T-helper 2 cell treated with Interferon-gamma antibody and Interleukin-4, amounts not matched to agents 100 ng/mL and 5 ng/mL, for 36 hours (primary cell): ENCODE results near the gene CRB2. TPM values are rescaled to one million over a fixed set of nuclear protein-coding genes. Genes with fewer than 3 reads are reported as not detected.

Experiments used
- intact Hi-C: fragments of 100-400 bp; cut with micrococcal nuclease; formaldehyde crosslinking; loops from one replicate; pipeline ENCODE4 v1.15.1; 2023
- total RNA-seq: library from RNA; stranded (reverse); gene quantifications from 2 replicates; pipeline ENCODE4 v1.2.3, GENCODE V29; 2022

CRB2 gene
- total RNA-seq, 1 donor from 2014 or later, result not detected

DNA sequence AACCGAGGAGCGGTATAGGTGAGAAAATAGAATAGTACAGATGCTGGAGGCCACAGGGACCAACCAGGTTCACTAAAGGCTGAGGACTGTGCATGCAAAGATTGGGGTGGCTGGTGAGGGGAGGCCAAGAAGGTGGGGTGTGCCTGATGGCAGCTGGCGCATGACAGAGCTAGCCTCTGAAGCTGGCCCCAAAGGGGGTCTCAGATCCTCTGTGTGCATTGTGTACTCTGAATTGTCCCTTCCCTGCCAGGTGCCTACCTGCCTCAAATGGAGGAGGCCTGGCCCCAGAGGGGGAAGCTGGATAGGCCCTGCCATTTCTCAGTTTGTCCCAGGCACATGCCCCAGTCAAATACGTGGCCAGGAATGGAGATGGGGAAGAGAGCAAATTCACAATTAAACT lies 63.1 kb downstream of the CRB2 start:
- intact Hi-C loops, result no loop called here

- intact Hi-C loops, result no loop called here
Measured at GRCh38 chr9:123419721-123420591, 64.0 kb downstream of the CRB2 start.

DNA sequence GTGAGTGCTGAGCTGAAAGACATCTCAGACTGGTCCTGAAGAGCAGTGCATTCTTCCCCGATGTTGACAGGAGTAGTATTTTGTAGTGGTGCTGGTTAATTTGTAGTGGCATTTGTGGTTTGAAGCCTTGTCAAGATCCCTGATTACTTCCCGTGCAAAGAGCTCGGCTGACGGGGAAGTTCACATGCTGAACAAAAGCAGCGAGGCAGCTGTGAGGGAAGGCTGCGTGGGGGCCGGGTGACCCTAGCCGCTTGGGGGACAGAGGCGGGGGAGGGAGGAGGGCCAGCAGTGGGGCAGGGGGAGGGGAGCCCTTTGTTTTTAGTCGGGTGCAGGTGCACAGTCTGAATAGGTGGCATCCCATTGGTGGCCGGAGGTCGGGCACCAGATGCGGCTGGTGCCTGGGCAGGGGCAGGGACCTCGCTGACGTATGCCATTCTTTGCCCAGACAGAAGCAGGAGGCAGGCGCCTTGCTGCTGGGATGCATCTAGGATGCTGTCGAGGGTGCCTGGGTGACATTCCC lies 64.7 kb downstream of the CRB2 start:
- intact Hi-C loops, result no loop called here

GRCh38 chr9:123421186-123421585 lies 65.2 kb downstream of the CRB2 start:
- intact Hi-C loops, result no loop called here

GRCh38 chr9:123421801-123422455 lies 65.9 kb downstream of the CRB2 start:
- intact Hi-C loops, result no loop called here

DNA sequence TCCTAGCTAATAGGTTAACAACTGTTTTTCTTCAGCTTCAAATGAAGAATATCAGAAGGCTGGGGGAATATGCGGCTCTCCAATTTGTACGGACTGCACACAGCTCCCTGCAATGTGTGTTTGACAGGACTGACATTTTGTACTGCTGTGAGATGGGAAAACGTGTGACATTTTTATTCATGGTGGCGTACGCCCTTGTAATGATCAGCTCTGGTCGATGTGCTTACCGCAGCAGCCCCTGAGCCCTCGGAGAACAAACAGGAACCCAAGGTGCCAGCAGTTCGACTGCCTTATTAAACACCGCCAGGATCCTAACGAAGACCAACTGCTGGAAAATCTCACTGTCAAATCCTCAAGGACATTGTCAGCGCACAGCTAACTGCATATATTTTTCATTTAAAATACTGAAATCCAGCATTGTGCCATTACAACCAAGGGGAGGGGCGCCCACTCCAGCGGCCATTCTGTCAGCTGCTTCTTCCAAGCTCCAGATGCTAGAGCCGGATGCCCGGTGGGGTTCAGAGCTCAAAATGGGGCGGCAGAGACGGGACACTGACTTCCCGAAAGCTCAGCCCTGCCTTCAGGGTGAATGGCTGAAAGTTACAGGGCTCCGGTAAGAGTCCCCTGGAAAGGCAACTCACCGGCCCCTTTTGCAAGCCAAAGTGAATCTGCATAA lies 66.8 kb downstream of the CRB2 start:
- intact Hi-C loops, result no loop called here

DNA sequence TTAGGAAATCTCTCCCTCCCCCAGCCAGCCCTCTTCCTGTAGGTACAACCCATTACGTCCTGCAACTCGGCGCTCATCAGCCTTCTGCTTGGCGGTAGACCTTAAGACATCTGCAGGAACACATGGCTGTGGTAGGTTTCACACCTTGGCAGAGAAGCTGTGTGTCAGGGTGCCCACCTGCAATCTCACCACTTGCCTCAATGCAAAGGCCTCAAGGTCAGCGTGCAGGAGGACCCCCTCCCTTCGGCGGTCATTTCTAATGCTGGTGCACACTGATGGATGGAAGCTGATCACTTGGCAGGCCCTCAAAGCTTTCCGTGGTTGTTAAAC lies 67.3 kb downstream of the CRB2 start:
- intact Hi-C loops, result no loop called here

- intact Hi-C loops, result no loop called here
Measured at GRCh38 chr9:123424131-123424530, 68.1 kb downstream of the CRB2 start.

DNA sequence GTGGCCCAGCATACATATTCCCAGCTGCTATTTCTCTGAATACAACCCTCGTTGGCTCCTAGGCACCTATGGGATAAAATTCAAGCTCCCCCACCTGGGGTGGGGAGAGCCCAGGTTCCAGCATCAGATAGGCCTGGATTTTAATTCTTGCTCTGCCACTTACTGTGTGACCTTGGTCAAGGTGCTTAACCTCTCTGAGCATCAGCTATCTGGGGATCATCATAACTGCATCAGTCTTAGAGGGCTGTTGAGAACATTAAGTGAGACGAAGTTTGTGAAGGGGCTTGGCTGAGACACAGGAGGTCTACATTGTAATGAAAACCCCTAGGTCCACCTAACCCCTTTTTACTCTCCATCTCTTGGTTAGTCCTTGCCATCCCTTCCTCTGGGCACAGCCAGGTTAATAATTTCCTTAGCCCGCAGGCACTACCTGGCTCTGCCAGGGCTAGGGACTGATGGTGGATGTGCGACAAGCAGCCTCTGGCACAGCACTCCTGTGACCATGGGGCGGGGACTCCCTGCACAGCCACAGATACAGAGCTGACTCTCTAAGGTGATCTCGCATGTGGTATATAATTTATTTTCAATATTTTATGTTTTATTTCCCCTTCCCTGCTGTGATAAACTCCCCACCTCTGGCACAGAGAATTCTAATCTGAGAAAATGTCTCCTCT lies 68.7 kb downstream of the CRB2 start:
- intact Hi-C loops, result no loop called here

GRCh38 chr9:123425261-123425821 lies 69.3 kb downstream of the CRB2 start:
- intact Hi-C loops, result no loop called here

GRCh38 chr9:123425836-123426365 lies 69.9 kb downstream of the CRB2 start:
- intact Hi-C loops, result no loop called here

- intact Hi-C loops, result no loop called here
Measured at GRCh38 chr9:123426406-123426805, 70.4 kb downstream of the CRB2 start.

Other genes with a start within 250 kb of the CRB2 start
- 18.1 and 18.2 TPM in 2 replicates for gene STRBP, start 87.6 kb upstream of the CRB2 start, total RNA-seq